RWPE1 (cell line): ENCODE measurements around the gene NOL4L.

ENCODE experiments used
- CTCF ChIA-PET: fragments of 350-600 bp; sonication (Branson Sonifier 250); formaldehyde crosslinking; extraction: SDS; loops from one replicate; lab custom pipeline; 2021; lab: Yijun Ruan, JAX
- POLR2A ChIA-PET: fragments of 400-600 bp; formaldehyde crosslinking; extraction: SDS; loops from one replicate; lab custom pipeline; 2020; ENCODE audit warnings: antibody characterized with exemption; ENCODE audit not compliant: low non-redundant PET; lab: Yijun Ruan, JAX
- DNase-seq: peaks from one replicate; pipeline ENCODE4 v3.0.0; 2012; ENCODE audit warnings: low spot score
- H3K27ac ChIP-seq: fragments of 450-650 bp; 2 replicates; pipeline ENCODE4 v1.5.1; 2017
- CTCF ChIP-seq: fragments of 450-650 bp; conservative IDR thresholded peaks from 2 replicates; pipeline ENCODE4 v1.5.1; 2017; ENCODE audit warnings: low read depth, mild to moderate bottlenecking

Gene NOL4L

GRCh38 chr20:32556312-32557184 lies 28.6 kb downstream of the NOL4L start:
- CTCF ChIA-PET = interaction anchor here (0.6 kb wide), 1 partner anchor 98 kb away, joined by 7 read pairs; no protein-coding TSS in a partner anchor
- no peak for DNase-seq
- TF ChIP-seq CTCF = no peak
- no peak overlapping the region for H3K27ac ChIP-seq
- POLR2A ChIA-PET = no interaction called here

- ChIA-PET POLR2A (no interaction called here), CTCF (no interaction called here)
- no peak for TF ChIP-seq CTCF
These were observed 29.5 kb downstream of the NOL4L start for GRCh38 chr20:32555584-32555983.

GRCh38 chr20:32554965-32555289 lies 30.2 kb downstream of the NOL4L start:
- no peak overlapping the region for H3K27ac ChIP-seq
- no peak for TF ChIP-seq CTCF
- ChIA-PET CTCF (interaction anchor here (0.6 to 0.8 kb wide), 2 partner anchors 10 to 19 kb away, joined by 3 to 5 read pairs; no protein-coding TSS in a partner anchor), POLR2A (interaction anchor here (0.6 kb wide), 1 partner anchor 10 kb away, joined by 3 read pairs; no protein-coding TSS in a partner anchor)
- no peak for DNase-seq

More at GRCh38 chr20:32555584-32555983, 29.5 kb downstream of the NOL4L start:
- DNase-seq = no peak
- no peak overlapping the region for H3K27ac ChIP-seq

GRCh38 chr20:32553618-32554017 lies 31.5 kb downstream of the NOL4L start:
- DNase-seq = no peak
- H3K27ac ChIP-seq = no peak overlapping the region
- ChIA-PET POLR2A (no interaction called here), CTCF (no interaction called here)
- no peak for TF ChIP-seq CTCF

- ChIA-PET POLR2A (no interaction called here), CTCF (no interaction called here)
- DNase-seq = no peak
- no peak overlapping the region for H3K27ac ChIP-seq
- TF ChIP-seq CTCF = no peak
These were observed 33.4 kb downstream of the NOL4L start for GRCh38 chr20:32551693-32552092.

- no peak for TF ChIP-seq CTCF
- no peak for DNase-seq
- CTCF ChIA-PET = no interaction called here
These were observed 35.3 kb downstream of the NOL4L start for GRCh38 chr20:32549842-32550241.

More at GRCh38 chr20:32549842-32550241, 35.3 kb downstream of the NOL4L start:
- no peak overlapping the region for H3K27ac ChIP-seq
- POLR2A ChIA-PET = no interaction called here
